AG04449 (cell line): ENCODE results near the gene SMIM8.

Experiments used
- CTCF ChIA-PET: fragments of 350-600 bp; formaldehyde crosslinking; extraction: SDS; loops from one replicate; lab custom pipeline; 2021; ENCODE audit warnings: antibody characterized with exemption; lab: Yijun Ruan, JAX
- POLR2A ChIA-PET: fragments of 400-600, 350-600 bp; formaldehyde crosslinking; extraction: SDS; loops from one replicate; lab custom pipeline; 2020; ENCODE audit warnings: antibody characterized with exemption, inconsistent platforms; lab: Yijun Ruan, JAX
- DNase-seq: peaks from one replicate; pipeline ENCODE4 v3.0.0-alpha.2; 2010; ENCODE audit warnings: low read depth, low spot score
- H3K4me3 ChIP-seq: 2 replicates; pipeline ENCODE4 v1.5.1; 2011; ENCODE audit warnings: low read depth, mild to moderate bottlenecking, control low read depth, low read length
- CTCF ChIP-seq: IDR thresholded peaks from one replicate; pipeline ENCODE4 v1.5.1; 2011; ENCODE audit warnings: mild to moderate bottlenecking, moderate library complexity, low read length, control low read depth, inconsistent platforms; ENCODE audit not compliant: insufficient read depth; ENCODE audit errors: missing control alignments

The SMIM8 gene

GRCh38 chr6:87322304-87323212 is at the start of gene SMIM8:
Gene SMIM8, plus strand, starts transcription at chr6:87322588. Its CDS starts 14,444 bp downstream, at chr6:87337032.
- POLR2A ChIA-PET, result no interaction called here
- CTCF ChIA-PET, result interaction anchor here (0.6 to 2.4 kb wide), 27 partner anchors 9 to 1858 kb away, joined by 3 to 31 read pairs (median 3); partner anchors contain the start of gene CFAP206
- no peak for DNase-seq
- peak; percentile 97 for TF ChIP-seq CTCF
- H3K4me3 ChIP-seq, result peak within 1 kb of the TSS; percentile 93

GRCh38 chr6:87274660-87275274 is 47.6 kb upstream of the SMIM8 start:
- ChIA-PET POLR2A (no interaction called here), CTCF (interaction anchor here (2.9 kb wide), 1 partner anchor 47 kb away, joined by 12 read pairs; the partner anchor contains the start of gene SMIM8)
- TF ChIP-seq CTCF, result no peak
- peak; percentile 47 for DNase-seq
- H3K4me3 ChIP-seq, result no peak overlapping the region

- CTCF ChIA-PET, result interaction anchor here (1.0 to 2.9 kb wide), 2 partner anchors 45 to 210 kb away, joined by 4 to 12 read pairs; partner anchors contain the start of gene SMIM8
- POLR2A ChIA-PET, result no interaction called here
- no peak for TF ChIP-seq CTCF
- no peak overlapping the region for H3K4me3 ChIP-seq
- DNase-seq, result no peak
Observed at GRCh38 chr6:87276624-87277023, 45.8 kb upstream of the SMIM8 start.

GRCh38 chr6:87277123-87277522 is 45.3 kb upstream of the SMIM8 start:
- no peak for DNase-seq
- TF ChIP-seq CTCF, result peak; percentile 19
- no peak overlapping the region for H3K4me3 ChIP-seq
- ChIA-PET CTCF (interaction anchor here (2.9 kb wide), 1 partner anchor 45 kb away, joined by 12 read pairs; the partner anchor contains the start of gene SMIM8), POLR2A (no interaction called here)

GRCh38 chr6:87279196-87279595 is 43.2 kb upstream of the SMIM8 start:
- no peak for TF ChIP-seq CTCF
- DNase-seq, result no peak
- ChIA-PET CTCF (interaction anchor here (1.1 kb wide), 1 partner anchor 43 kb away, joined by 3 read pairs; the partner anchor contains the start of gene SMIM8), POLR2A (no interaction called here)
- no peak overlapping the region for H3K4me3 ChIP-seq
